Activated CD4-positive, alpha-beta T cell treated with anti-CD3 and anti-CD28 coated beads, Interleukin-2, amount 50 U/mL, for 1 hour (primary cell): ENCODE measurements around the gene TMED3.

Experiments used
- DNase-seq: peaks from one replicate; pipeline ENCODE4 v3.0.0-alpha.2; 2020

TMED3 gene

DNA sequence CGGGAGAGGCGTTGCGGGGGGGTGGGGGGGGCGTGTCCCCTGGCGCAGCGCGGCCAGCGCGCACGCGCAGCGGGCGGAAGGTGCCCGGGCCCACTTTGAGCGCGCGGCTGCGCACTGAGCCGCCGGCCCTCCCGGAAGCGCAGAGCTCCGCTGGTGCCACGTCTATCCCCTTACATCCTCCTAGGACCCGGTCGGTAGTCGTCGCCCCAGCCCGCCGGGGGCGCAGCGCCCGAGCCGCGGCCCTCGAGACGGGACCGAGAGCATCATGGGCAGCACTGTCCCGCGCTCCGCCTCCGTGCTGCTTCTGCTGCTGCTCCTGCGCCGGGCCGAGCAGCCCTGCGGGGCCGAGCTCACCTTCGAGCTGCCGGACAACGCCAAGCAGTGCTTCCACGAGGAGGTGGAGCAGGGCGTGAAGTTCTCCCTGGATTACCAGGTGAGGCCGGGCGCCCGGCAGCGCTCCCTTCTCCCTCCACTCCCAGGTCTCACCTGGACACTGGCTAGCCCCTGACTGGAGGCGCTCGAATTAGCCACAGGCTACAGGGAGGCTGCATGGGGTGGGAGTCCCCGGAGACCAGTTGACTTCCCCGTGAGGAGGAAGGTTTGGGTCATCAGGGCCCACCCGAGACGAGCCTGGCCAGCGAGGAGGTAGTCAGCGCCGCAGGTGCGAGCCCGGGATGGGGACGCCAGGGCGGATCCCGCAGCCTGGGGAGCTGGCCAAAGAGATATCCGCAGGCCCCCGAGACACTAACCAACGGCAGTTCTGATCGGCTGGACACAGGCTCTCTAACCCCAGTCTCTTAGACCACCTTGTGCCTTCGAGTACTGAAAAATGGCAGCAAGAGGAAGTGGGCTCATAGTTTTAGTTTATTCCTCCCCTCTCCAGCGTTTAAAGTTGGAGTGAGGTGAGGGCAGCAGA lies at the start of gene TMED3:
TSS of gene TMED3 (plus strand) at position 128 of the 916 bp plus-strand sequence. CDS start at position 266, 138 bp downstream.
- DNase-seq, result peak; percentile 69

DNA sequence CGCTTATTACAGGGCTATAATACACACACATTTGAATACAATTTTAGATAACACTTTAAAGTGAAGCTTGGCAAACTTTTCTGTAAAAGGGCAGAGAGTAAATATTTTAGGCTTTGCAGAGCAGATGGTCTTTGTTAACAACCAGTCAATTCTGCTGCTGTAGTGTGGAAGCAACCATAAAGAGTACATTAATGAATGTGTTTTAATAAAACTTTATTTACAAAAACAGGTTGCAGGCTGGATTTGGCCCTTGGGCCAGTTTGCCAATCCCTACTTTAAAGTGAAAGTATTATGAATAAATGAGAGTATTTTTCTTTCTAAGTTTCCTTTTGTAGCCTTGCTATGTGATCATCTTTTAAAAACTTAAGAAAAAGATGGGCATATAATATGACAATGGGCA lies 49.1 kb upstream of the TMED3 start:
- DNase-seq, result no peak

GRCh38 chr15:79265167-79265566 lies 45.7 kb upstream of the TMED3 start:
- no peak for DNase-seq

GRCh38 chr15:79265987-79266579 lies 44.8 kb upstream of the TMED3 start:
- DNase-seq, result no peak

GRCh38 chr15:79282371-79283251 lies 28.3 kb upstream of the TMED3 start, which contains the start of gene ANKRD34C:
TSS of gene ANKRD34C (plus strand) at chr15:79282722. CDS start at chr15:79293285, 10,563 bp downstream.
- DNase-seq, result no peak

- DNase-seq, result peak; percentile 19
Measured at GRCh38 chr15:79283252-79284048, 27.5 kb upstream of the TMED3 start.

GRCh38 chr15:79290642-79291275 lies 20.2 kb upstream of the TMED3 start:
- DNase-seq, result no peak

- DNase-seq, result no peak
Measured at GRCh38 chr15:79292011-79292410, 18.9 kb upstream of the TMED3 start.

DNA sequence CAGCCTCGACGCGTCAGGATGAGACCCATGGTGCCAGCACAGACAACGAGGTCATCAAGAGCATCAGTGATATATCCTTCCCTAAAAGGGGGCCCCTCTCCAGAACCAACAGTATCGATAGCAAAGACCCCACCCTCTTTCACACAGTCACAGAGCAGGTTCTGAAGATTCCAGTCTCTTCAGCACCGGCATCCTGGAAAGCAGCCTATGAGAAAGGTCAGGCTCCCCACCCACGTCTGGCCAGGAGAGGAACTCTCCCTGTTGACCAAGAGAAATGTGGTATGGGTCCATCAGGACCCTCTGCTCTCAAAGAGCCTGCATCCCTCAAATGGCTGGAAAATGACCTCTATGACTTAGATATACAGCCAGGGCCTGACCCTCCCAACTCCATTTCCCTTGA lies 16.8 kb upstream of the TMED3 start:
- DNase-seq, result no peak

DNA sequence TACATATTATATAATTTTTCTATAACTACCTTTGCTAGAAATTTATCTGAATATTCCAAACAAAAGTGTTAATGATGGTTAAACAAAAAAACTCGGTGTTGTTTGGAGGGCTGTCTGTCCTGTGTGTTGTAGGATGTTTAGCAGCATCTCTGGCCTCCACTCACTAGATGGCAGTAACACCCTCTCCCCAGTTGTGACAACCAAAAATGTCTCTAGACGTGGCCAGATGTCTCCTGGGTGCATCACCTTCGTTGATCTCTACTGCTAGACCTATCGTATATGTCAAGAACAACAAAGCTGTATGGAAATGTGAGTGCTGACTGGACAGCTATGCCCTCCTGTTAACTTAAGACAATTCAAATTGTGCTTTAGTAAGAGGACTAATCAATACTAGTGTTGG lies 14.3 kb upstream of the TMED3 start:
- no peak for DNase-seq

- no peak for DNase-seq
Measured at GRCh38 chr15:79299126-79299840, 11.6 kb upstream of the TMED3 start.

DNA sequence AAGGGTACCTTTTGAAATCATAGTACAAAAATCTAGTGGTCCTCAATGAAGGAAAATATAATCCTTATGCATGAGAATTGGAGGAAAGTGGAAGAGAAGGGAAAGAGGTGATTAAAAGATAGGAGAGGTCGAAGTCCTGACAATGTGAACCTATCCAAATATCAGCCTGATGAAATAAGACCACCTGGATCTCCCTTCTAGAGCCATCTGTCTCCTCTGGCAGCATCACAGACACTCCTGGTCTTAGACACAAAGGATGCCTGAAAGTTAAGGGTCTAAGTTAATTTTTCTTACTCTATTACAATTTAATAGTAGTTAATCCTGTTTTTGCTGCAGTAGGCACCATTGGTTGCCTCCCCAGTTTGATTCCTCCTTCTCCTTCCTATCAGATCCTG lies 11.1 kb upstream of the TMED3 start:
- no peak for DNase-seq

DNA sequence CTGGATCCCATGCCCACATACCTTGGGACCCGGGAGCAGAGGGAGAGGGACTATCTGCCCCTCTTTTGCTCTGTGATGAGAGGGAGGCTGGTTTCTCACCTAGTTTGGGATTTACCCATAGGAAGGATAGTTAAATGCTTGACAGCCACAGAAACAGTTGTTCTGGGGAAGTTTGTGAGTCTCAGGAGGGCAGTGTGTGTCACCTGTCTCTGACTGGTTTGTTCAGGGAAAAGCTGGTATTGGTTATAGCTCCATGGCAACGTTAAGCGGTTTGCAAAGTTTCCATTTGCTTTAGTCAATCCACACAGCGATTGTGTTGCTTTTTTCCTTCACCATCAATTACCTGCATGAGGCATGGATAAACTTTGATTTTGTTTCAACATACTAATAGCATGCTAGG lies 3.7 kb upstream of the TMED3 start:
- no peak for DNase-seq

DNA sequence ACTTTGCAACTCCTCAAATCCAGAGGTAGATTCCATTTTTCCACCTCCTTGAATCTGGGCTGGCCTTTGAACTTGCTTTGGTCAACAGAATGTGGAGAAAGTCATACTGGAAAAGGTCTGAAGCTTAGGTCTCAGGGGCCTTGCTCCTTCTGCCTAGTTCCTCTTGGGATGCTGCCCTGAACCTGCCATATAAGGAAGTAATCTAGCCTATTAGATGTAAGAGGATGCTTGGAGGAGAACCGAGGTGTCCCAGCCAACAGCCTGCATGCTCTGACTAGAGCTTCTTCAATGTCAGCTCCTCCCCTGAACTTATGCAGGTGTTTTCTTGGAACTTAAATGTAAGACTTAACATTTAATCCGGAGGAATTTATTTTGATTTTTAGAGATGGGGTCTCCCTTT lies 2.0 kb upstream of the TMED3 start:
- DNase-seq, result no peak

DNA sequence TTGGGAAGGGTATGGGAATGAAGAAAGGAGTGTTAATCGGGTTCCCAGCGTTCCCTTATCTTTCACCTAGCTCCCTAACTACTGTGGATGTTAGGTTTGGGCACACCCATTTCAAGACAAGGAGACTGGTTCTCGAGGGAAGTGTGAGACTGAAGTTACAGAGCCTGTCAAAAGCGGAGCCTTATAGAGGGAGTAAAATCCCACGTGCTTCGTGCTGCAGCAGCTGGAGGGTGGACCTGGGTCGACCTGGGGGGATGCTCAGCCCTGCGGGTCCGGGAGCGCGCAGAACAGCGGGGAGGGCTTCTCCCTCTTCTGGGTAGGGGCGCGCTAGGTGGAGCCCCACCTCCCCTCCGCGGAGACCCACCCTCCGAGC lies 314 bp upstream of the TMED3 start:
- DNase-seq, result no peak

GRCh38 chr15:79311901-79312553 lies 1.1 kb downstream of the TMED3 start:
- no peak for DNase-seq

DNA sequence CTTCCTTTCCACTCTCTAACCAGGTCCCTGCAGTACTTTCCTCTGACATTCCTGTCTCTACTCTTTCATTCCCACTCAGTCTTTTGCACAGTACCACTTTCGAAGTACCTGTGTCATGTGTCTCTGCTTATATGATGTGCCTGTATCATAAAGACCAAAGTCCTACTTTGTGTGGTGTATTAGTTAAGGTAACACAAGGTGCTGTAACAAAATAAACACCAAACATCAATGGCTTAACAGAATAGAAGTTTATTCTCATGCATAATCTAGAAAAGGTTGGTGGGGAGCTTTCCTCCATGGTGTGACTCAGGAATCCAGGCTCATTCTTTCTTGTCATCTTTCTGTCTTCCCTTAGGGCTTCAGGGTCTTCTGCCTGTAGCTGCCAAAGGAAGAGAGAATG lies 3.3 kb downstream of the TMED3 start:
- no peak for DNase-seq

- no peak for DNase-seq
Measured at GRCh38 chr15:79314811-79315210, 3.9 kb downstream of the TMED3 start.

GRCh38 chr15:79315623-79316328 lies 4.9 kb downstream of the TMED3 start:
- no peak for DNase-seq

GRCh38 chr15:79316864-79317263 lies 6.0 kb downstream of the TMED3 start:
- no peak for DNase-seq
